HG02870 (cell line): ENCODE measurements around the gene PEX7.
A peak's percentile ranks its signal among the peaks of the same experiment; 100 is the strongest.
"Not testable (repeated sequence)": the region's sequence is repeated elsewhere in the genome, so short reads cannot be mapped to it uniquely, and the experiment has no call there.

Experiments
- ATAC-seq: cut with Tn5 transposase; IDR thresholded peaks from one replicate; pipeline ENCODE4 v1.9.1; 2021; ENCODE audit warnings: mild to moderate bottlenecking, moderate library complexity; ENCODE audit not compliant: unreplicated experiment

PEX7 gene

GRCh38 chr6:136893187-136893586 is 70.8 kb downstream of the PEX7 start:
- ATAC-seq: no peak

- ATAC-seq: no peak
These were observed 73.5 kb downstream of the PEX7 start for GRCh38 chr6:136895901-136896300.

- ATAC-seq: no peak
These were observed 74.7 kb downstream of the PEX7 start for GRCh38 chr6:136897071-136897470.

DNA sequence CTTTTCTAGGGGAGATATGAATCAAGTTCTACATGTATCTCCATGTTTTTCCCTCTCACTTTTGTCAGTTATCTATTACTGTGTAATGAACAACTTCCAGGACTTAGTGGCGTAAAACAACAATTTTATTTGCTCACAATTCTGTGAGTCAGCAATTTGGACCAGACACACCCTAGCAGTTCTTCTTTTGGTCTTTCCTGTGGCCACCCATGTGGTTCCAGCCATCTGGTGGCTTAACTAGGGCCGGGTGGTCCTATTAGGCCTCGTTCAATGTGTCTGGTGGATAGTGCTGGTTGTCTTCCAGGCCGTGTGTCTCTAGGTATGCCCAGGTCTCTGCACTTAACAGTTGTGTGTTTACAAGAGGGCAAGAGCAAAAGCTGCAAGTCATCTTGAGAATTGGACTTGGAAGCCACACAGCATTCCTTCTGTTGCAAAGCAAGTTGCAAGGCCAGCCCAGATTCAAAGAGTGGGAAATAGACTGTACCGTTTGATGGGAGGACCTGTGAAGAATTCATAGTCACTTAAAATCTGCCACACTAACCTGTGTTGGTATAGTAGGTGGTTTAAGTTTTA is 78.9 kb downstream of the PEX7 start:
- ATAC-seq: no peak

DNA sequence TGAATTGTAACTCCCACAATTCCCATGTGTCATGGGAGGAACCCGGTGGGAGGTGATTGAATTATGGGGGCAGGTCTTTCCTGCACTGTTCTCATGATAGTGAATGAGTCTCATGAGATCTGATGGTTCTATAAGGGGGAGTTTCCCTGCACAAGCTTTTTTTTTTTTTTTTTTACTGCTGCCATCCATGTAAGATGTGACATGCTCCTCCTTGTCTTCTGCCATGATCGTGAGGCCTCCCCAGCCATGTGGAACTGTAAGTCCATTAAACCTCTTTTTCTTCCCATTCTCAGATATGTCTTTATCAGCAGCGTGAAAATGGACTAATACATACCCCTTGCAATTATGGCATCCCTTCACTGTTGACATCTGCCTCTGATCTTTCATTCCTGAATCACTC is 82.1 kb downstream of the PEX7 start:
- ATAC-seq: not testable (repeated sequence)

DNA sequence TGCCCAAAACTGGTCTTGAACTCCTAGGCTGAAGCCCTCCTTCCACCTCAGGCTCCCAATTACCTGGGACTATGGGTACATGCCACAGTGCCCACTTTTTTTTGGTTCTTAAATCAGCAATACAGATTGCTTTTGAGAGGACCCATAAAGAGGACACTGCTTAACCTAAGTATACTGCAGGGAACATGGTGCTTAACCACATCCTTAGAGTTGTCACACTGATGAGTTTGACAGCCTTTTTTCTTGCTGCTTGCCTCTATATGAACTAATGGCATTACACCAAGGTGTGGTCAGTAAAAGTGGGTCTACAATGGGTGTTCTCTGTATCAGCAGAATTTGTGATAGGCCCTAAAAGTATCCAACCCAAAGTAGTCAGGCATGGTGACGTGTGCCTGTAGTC is 92.6 kb downstream of the PEX7 start:
- no peak for ATAC-seq

GRCh38 chr6:136918706-136919105 is 96.3 kb downstream of the PEX7 start:
- no peak for ATAC-seq

GRCh38 chr6:136920216-136920615 is 97.8 kb downstream of the PEX7 start:
- no peak for ATAC-seq

DNA sequence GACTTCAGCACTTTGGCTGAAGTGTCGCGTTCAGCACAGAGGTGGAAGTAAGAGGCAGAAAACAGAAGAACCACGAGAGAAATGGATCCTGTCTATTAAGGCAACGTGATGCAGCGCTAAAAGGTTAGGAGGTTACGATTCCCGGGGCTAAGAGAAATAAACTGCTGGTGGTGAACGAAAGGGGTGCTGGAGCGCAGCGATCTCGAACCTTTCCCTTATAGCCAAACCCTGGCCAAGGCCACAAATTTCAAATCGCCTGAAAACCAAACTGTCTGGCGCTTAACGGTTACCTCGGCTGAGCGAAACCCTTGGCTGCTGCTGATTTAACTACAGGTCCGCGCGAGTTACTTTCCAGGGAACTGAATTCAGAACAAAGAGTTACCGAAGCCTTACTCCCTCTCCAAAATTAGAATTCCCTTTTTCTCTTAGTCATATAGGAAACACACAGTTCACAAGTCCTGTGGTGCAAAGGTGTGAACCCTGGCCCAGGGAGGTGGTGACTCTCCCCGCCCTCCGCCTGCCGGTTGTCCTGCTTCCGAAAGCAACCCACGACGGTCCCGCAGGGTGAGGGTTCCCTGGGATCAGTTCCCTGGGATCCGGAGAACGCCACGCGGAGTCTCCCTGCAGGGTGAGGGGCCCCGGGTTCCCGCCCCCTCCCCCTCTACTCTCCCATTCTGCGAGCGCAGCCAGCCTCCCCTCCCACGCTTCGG is 98.4 kb downstream of the PEX7 start:
- no peak for ATAC-seq

GRCh38 chr6:136921381-136921935 is 99.1 kb downstream of the PEX7 start:
- no peak for ATAC-seq

DNA sequence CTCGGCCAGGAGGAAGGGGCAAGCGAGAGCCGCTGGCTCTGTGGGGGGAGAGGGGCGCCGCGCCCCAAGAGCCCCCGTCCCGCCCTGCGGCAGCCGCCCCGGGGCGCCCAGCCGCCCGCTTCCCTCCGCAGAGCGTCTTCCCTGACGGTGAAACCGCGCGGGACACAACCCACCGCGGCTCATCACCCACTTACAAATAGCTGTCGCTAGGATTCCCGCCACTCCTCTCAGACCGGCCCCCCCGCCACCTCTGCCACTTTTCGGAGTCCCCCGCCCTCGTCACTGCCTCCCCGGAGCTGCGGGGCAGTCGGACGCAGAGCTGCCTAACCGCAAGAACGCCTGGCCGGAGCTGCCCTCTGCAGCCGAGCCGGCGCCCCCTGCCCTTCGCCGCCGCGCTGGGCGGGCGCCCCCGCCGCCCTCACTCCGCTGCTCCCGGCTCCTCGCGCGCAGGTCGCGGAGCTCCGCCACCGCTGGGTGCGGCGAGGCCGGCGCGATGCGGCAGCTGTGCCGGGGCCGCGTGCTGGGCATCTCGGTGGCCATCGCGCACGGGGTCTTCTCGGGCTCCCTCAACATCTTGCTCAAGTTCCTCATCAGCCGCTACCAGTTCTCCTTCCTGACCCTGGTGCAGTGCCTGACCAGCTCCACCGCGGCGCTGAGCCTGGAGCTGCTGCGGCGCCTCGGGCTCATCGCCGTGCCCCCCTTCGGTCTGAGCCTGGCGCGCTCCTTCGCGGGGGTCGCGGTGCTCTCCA is 99.7 kb downstream of the PEX7 start, which contains the start of gene SLC35D3:
TSS of gene SLC35D3 (plus strand) at position 366 of the 749 bp plus-strand sequence. CDS start at position 494, 128 bp downstream.
- no peak for ATAC-seq

DNA sequence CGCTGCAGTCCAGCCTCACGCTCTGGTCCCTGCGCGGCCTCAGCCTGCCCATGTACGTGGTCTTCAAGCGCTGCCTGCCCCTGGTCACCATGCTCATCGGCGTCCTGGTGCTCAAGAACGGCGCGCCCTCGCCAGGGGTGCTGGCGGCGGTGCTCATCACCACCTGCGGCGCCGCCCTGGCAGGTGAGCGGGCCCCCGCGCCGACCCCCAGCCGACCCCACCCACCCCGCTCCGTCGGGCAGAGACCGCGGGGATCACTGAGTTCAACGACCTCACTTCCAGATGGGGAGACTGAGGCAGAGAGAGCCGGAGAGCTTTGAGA is 100.3 kb downstream of the PEX7 start:
- ATAC-seq: no peak

- no peak for ATAC-seq
These were observed 100.9 kb downstream of the PEX7 start for GRCh38 chr6:136923116-136923953.

DNA sequence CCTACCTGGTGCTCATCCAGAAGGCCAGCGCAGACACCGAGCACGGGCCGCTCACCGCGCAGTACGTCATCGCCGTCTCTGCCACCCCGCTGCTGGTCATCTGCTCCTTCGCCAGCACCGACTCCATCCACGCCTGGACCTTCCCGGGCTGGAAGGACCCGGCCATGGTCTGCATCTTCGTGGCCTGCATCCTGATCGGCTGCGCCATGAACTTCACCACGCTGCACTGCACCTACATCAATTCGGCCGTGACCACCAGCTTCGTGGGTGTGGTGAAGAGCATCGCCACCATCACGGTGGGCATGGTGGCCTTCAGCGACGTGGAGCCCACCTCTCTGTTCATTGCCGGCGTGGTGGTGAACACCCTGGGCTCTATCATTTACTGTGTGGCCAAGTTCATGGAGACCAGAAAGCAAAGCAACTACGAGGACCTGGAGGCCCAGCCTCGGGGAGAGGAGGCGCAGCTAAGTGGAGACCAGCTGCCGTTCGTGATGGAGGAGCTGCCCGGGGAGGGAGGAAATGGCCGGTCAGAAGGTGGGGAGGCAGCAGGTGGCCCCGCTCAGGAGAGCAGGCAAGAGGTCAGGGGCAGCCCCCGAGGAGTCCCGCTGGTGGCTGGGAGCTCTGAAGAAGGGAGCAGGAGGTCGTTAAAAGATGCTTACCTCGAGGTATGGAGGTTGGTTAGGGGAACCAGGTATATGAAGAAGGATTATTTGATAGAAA is 101.7 kb downstream of the PEX7 start:
- ATAC-seq: no peak

- no peak for ATAC-seq
These were observed 104.0 kb downstream of the PEX7 start for GRCh38 chr6:136926383-136926782.

DNA sequence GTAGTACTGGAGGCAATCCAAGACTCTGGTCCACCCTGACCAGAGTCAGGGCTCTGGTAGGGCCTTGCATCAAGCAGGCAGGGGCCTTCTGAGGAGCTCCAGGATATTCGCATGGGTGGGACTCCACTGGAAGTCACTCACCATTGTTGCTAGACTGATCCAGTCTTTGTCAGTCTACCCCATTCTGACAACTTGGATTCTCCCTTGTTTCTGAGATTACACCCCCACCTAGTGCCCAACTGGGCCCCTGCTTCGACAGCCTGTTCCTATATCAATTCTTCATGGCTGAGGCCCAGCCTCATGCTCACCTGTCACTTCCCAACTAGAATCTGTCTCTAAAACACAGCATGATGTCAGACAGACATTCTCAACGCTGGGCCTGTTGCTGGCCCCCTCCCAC is 104.9 kb downstream of the PEX7 start:
- ATAC-seq: no peak

DNA sequence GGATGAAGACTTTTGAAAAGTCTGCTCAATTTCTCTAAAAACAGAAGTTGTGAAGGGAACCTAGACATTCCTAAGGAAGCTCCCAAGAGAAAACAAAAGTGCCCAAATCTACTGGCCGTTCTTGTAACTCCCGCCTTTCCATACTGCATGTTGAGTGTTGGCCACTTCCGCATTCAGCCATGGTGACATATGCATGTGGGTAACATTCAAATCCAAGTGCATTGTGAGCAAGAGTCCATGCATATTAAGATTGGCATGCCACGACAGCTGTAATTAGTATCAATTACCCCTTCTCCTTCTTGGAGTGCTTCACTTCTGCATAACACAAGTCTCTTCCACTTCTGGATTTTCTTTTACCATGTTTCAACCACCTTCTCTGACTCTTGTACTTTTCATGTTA is 108.1 kb downstream of the PEX7 start:
- no peak for ATAC-seq

- ATAC-seq: no peak
These were observed 110.2 kb downstream of the PEX7 start for GRCh38 chr6:136932599-136932998.

GRCh38 chr6:136945072-136945471 is 122.7 kb downstream of the PEX7 start:
- no peak for ATAC-seq

DNA sequence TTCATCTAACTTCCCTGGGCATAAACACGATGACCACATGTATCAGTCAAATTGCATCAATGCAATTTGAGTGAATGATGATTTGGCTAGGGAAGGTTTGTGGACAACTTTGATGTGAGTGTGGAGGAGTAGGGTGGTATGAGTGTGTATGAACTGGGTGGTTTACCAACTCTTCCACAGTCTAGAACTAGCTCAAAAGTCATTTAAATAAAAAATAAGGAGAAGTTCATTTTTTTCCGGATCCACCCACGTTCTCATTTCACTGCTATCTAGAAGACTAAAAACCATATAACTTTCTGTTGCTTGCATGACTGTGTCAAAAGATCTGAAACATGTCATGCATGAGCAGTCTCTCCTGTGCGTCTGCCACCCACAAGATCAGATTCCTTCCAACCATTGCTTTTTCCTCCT is 123.3 kb downstream of the PEX7 start:
- ATAC-seq: peak; percentile 73
